Fibroblast of mammary gland (primary cell): ENCODE results near the gene RND1.
A peak's percentile ranks its signal among the peaks of the same experiment; 100 is the strongest.

ENCODE experiments used
- DNase-seq: peaks from one replicate; pipeline ENCODE4 v3.0.0-alpha.2; 2010; ENCODE audit warnings: low read depth
- H3K4me3 ChIP-seq: 2 replicates; pipeline ENCODE4 v1.5.1; 2011; ENCODE audit warnings: low read depth, mild to moderate bottlenecking, low read length, moderate library complexity; ENCODE audit not compliant: control insufficient read depth
- TF ChIP-seq, protein P1 (sequence below): conservative IDR thresholded peaks from 2 replicates; pipeline ENCODE4 v1.5.1; 2011; ENCODE audit warnings: low read depth, low read length, inconsistent platforms; ENCODE audit not compliant: control insufficient read depth, insufficient read depth

The RND1 gene

GRCh38 chr12:48899651-48900050 lies 34.0 kb upstream of the RND1 start:
- H3K4me3 ChIP-seq, result no peak overlapping the region

DNA sequence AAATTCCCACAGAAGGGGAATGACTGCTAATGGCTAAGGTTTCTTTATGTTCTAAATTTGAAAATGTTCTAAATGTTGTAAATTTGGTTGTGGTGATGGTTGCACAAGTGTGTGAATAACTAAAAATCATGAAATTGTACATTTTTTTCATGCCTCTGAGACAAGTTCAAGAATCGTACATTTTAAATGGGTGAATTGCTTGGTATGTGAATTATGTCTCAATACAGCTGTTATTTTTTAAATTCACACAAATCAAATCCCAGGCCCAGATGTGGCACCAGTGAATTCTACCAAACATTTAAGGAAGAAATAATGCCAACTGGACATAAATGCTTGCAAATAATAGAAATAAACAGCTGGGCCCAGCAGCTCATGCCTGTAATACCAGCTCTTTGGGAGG lies 28.6 kb upstream of the RND1 start:
- DNase-seq, result no peak
- TF ChIP-seq, protein P1, sequence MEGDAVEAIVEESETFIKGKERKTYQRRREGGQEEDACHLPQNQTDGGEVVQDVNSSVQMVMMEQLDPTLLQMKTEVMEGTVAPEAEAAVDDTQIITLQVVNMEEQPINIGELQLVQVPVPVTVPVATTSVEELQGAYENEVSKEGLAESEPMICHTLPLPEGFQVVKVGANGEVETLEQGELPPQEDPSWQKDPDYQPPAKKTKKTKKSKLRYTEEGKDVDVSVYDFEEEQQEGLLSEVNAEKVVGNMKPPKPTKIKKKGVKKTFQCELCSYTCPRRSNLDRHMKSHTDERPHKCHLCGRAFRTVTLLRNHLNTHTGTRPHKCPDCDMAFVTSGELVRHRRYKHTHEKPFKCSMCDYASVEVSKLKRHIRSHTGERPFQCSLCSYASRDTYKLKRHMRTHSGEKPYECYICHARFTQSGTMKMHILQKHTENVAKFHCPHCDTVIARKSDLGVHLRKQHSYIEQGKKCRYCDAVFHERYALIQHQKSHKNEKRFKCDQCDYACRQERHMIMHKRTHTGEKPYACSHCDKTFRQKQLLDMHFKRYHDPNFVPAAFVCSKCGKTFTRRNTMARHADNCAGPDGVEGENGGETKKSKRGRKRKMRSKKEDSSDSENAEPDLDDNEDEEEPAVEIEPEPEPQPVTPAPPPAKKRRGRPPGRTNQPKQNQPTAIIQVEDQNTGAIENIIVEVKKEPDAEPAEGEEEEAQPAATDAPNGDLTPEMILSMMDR, result no peak
- no peak overlapping the region for H3K4me3 ChIP-seq

More at GRCh38 chr12:48899651-48900050, 34.0 kb upstream of the RND1 start:
- TF ChIP-seq, protein P1, result no peak
- no peak for DNase-seq

DNA sequence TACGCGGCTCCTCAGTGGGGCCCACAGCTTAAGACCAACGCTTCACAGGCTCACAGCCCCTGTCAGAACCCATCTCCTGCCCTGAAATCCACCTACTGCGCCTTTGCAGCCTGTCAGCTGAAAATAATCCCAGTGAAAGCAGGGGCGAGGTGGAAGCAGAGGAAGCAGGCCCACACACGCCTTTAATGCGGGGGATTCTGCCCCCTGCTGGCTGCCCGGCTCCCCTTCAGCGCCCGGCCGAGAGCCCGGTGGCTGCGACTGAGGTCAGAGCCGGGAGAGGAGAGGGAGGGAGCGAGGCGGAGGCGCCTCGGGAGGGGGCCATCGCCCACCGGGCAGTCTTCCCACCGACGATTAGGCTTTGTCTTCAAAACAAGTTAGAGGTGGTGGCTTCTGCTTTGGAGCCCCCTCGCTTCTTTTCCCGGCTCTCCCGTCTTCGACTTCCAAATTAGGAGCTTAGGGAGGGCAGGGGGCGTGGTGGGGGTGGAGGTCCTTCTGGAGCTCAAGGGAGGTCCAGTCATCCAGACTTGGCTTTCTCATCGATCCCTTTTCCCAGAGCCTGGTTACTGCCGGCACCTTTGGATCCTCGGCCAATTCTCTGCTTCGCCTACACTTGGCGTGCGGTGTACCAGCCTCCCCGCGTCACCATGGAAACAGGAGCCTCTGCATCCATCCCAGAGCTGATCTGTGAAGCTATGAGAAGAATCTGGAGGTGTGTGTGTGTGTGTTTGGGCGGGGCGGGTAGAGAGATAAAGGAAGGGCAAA lies 25.2 kb upstream of the RND1 start:
- peak; percentile 63 for DNase-seq
- TF ChIP-seq, protein P1, result peak; percentile 81
- peak overlapping the region; percentile 34 for H3K4me3 ChIP-seq

GRCh38 chr12:48889679-48890078 lies 24.0 kb upstream of the RND1 start:
- TF ChIP-seq, protein P1, result no peak
- H3K4me3 ChIP-seq, result no peak overlapping the region

GRCh38 chr12:48883305-48884161 lies 17.9 kb upstream of the RND1 start:
- no peak overlapping the region for H3K4me3 ChIP-seq
- DNase-seq, result no peak

More at GRCh38 chr12:48889679-48890078, 24.0 kb upstream of the RND1 start:
- DNase-seq, result no peak

GRCh38 chr12:48882972-48883304 lies 17.3 kb upstream of the RND1 start:
- H3K4me3 ChIP-seq, result no peak overlapping the region
- DNase-seq, result no peak
- TF ChIP-seq, protein P1, result no peak

More at GRCh38 chr12:48883305-48884161, 17.9 kb upstream of the RND1 start:
- TF ChIP-seq, protein P1, result no peak
